ENCODE data around the gene BZW2. TPM values are rescaled to one million over a fixed set of nuclear protein-coding genes. Genes with fewer than 3 reads are reported as not detected.
"Not testable (repeated sequence)": the region's sequence is repeated elsewhere in the genome, so short reads cannot be mapped to it uniquely, and the experiment has no call there.

BZW2 gene
- total RNA-seq, 2 experiments from 2014 or later = 51.3 to 61.2 TPM

GRCh38 chr7:16668049-16668858, 22.3 kb downstream of the BZW2 start:
- Mint-ChIP-seq H3K27ac (no peak overlapping the region), H3K27me3 (no peaks in the 10 kb centered on the region), H3K4me3 (no peak overlapping the region), H3K9me3 (peaks cover 1% of the 10 kb centered on the region), H3K4me1 (peaks cover 3% of the 10 kb centered on the region), H3K36me3 (ENCODE audit: low read depth) (peaks cover 52% of the 10 kb centered on the region)
- ChIA-PET POLR2A (no interaction called here), CTCF (interaction anchor here (1.3 kb wide), 1 partner anchor 12 kb away, joined by 3 read pairs; no protein-coding TSS in a partner anchor)
- no peak for DNase-seq

- Mint-ChIP-seq H3K27ac (no peak overlapping the region), H3K4me1 (peaks cover 3% of the 10 kb centered on the region), H3K36me3 (ENCODE audit: low read depth) (peaks cover 52% of the 10 kb centered on the region), H3K27me3 (no peaks in the 10 kb centered on the region), H3K9me3 (peaks cover 1% of the 10 kb centered on the region), H3K4me3 (no peak overlapping the region)
- POLR2A ChIA-PET = no interaction called here
- no peak for DNase-seq
- CTCF ChIA-PET = no interaction called here
These were observed 23.0 kb downstream of the BZW2 start for GRCh38 chr7:16668978-16669377.

GRCh38 chr7:16669581-16669980, 23.6 kb downstream of the BZW2 start:
- POLR2A ChIA-PET = no interaction called here
- peaks cover 3% of the 10 kb centered on the region for H3K4me1 Mint-ChIP-seq
- no peak for DNase-seq
- no peaks in the 10 kb centered on the region for H3K27me3 Mint-ChIP-seq
- H3K27ac Mint-ChIP-seq = no peak overlapping the region
- H3K4me3 Mint-ChIP-seq = no peak overlapping the region
- peaks cover 51% of the 10 kb centered on the region for H3K36me3 Mint-ChIP-seq (ENCODE audit: low read depth)
- CTCF ChIA-PET = no interaction called here
- H3K9me3 Mint-ChIP-seq = no peaks in the 10 kb centered on the region

GRCh38 chr7:16670021-16670420, 24.0 kb downstream of the BZW2 start:
- H3K4me3 Mint-ChIP-seq = no peak overlapping the region
- peaks cover 51% of the 10 kb centered on the region for H3K36me3 Mint-ChIP-seq (ENCODE audit: low read depth)
- no peak overlapping the region for H3K27ac Mint-ChIP-seq
- no peaks in the 10 kb centered on the region for H3K27me3 Mint-ChIP-seq
- DNase-seq = no peak
- H3K4me1 Mint-ChIP-seq = peaks cover 3% of the 10 kb centered on the region
- POLR2A ChIA-PET = no interaction called here
- H3K9me3 Mint-ChIP-seq = no peaks in the 10 kb centered on the region
- CTCF ChIA-PET = no interaction called here

GRCh38 chr7:16670731-16671344, 24.9 kb downstream of the BZW2 start:
- DNase-seq = no peak
- ChIA-PET CTCF (no interaction called here), POLR2A (no interaction called here)
- H3K27me3 Mint-ChIP-seq = no peaks in the 10 kb centered on the region
- H3K27ac Mint-ChIP-seq = no peak overlapping the region
- H3K4me3 Mint-ChIP-seq = no peak overlapping the region
- H3K9me3 Mint-ChIP-seq = no peaks in the 10 kb centered on the region
- peaks cover 3% of the 10 kb centered on the region for H3K4me1 Mint-ChIP-seq
- H3K36me3 Mint-ChIP-seq (ENCODE audit: low read depth) = peaks cover 50% of the 10 kb centered on the region

- POLR2A ChIA-PET = no interaction called here
- H3K4me3 Mint-ChIP-seq = no peak overlapping the region
- H3K36me3 Mint-ChIP-seq (ENCODE audit: low read depth) = peaks cover 53% of the 10 kb centered on the region
- peaks cover 3% of the 10 kb centered on the region for H3K4me1 Mint-ChIP-seq
- CTCF ChIA-PET = no interaction called here
- DNase-seq = no peak
- no peaks in the 10 kb centered on the region for H3K9me3 Mint-ChIP-seq
- no peaks in the 10 kb centered on the region for H3K27me3 Mint-ChIP-seq
- H3K27ac Mint-ChIP-seq = no peak overlapping the region
These were observed 25.8 kb downstream of the BZW2 start for GRCh38 chr7:16671811-16672210.

- Mint-ChIP-seq H3K4me1 (peaks cover 3% of the 10 kb centered on the region), H3K9me3 (no peaks in the 10 kb centered on the region), H3K4me3 (no peak overlapping the region), H3K36me3 (ENCODE audit: low read depth) (peaks cover 50% of the 10 kb centered on the region), H3K27me3 (no peaks in the 10 kb centered on the region), H3K27ac (no peak overlapping the region)
- no peak for DNase-seq
- ChIA-PET POLR2A (no interaction called here), CTCF (interaction anchor here (1.4 to 1.7 kb wide), 2 partner anchors 8 to 27 kb away, joined by 3 to 4 read pairs; no protein-coding TSS in a partner anchor)
These were observed 29.3 kb downstream of the BZW2 start for GRCh38 chr7:16675277-16675676.

- peaks cover 50% of the 10 kb centered on the region for H3K36me3 Mint-ChIP-seq (ENCODE audit: low read depth)
- ChIA-PET CTCF (no interaction called here), POLR2A (no interaction called here)
These were observed 32.1 kb downstream of the BZW2 start for GRCh38 chr7:16677978-16678494.

GRCh38 chr7:16678645-16679566, 32.9 kb downstream of the BZW2 start:
- H3K36me3 Mint-ChIP-seq (ENCODE audit: low read depth) = peaks cover 55% of the 10 kb centered on the region
- H3K4me3 Mint-ChIP-seq, H3K27ac Mint-ChIP-seq, H3K4me1 Mint-ChIP-seq, CTCF ChIA-PET, H3K9me3 Mint-ChIP-seq, DNase-seq, H3K27me3 Mint-ChIP-seq, POLR2A ChIA-PET: not testable (repeated sequence)

More at GRCh38 chr7:16677978-16678494, 32.1 kb downstream of the BZW2 start:
- Mint-ChIP-seq H3K27ac (no peak overlapping the region), H3K4me1 (no peaks in the 10 kb centered on the region), H3K27me3 (no peaks in the 10 kb centered on the region), H3K4me3 (no peak overlapping the region), H3K9me3 (no peaks in the 10 kb centered on the region)
- DNase-seq = no peak

GRCh38 chr7:16684935-16685334, 39.0 kb downstream of the BZW2 start:
- no peak for DNase-seq
- H3K27me3 Mint-ChIP-seq = no peaks in the 10 kb centered on the region
- peaks cover 21% of the 10 kb centered on the region for H3K4me1 Mint-ChIP-seq
- H3K36me3 Mint-ChIP-seq (ENCODE audit: low read depth) = peaks cover 57% of the 10 kb centered on the region
- ChIA-PET CTCF (interaction anchor here (0.6 to 1.1 kb wide), 4 partner anchors 120 to 1986 kb away, joined by 3 to 4 read pairs (median 3); no protein-coding TSS in a partner anchor), POLR2A (no interaction called here)
- no peaks in the 10 kb centered on the region for H3K9me3 Mint-ChIP-seq
- peak overlapping the region; percentile 41 for H3K4me3 Mint-ChIP-seq
- peak overlapping the region; percentile 85 for H3K27ac Mint-ChIP-seq

GRCh38 chr7:16685535-16685934, 39.6 kb downstream of the BZW2 start:
- H3K27me3 Mint-ChIP-seq = no peaks in the 10 kb centered on the region

GRCh38 chr7:16688249-16688648, 42.3 kb downstream of the BZW2 start:
- ChIA-PET CTCF (no interaction called here), POLR2A (no interaction called here)
- Mint-ChIP-seq H3K9me3 (no peaks in the 10 kb centered on the region), H3K27ac (no peak overlapping the region), H3K27me3 (no peaks in the 10 kb centered on the region), H3K36me3 (ENCODE audit: low read depth) (peaks cover 53% of the 10 kb centered on the region), H3K4me3 (no peak overlapping the region), H3K4me1 (peaks cover 21% of the 10 kb centered on the region)
- no peak for DNase-seq

More at GRCh38 chr7:16685535-16685934, 39.6 kb downstream of the BZW2 start:
- peaks cover 54% of the 10 kb centered on the region for H3K36me3 Mint-ChIP-seq (ENCODE audit: low read depth)
- H3K4me1 Mint-ChIP-seq = peaks cover 21% of the 10 kb centered on the region
- H3K4me3 Mint-ChIP-seq = peak overlapping the region; percentile 41
- peak overlapping the region; percentile 85 for H3K27ac Mint-ChIP-seq
- ChIA-PET CTCF (interaction anchor here (0.8 to 1.1 kb wide), 3 partner anchors 120 to 1985 kb away, joined by 3 to 4 read pairs (median 3); no protein-coding TSS in a partner anchor), POLR2A (no interaction called here)
- no peak for DNase-seq
- no peaks in the 10 kb centered on the region for H3K9me3 Mint-ChIP-seq
